Left ventricle myocardium inferior (tissue), 1 donor: ENCODE measurements around the gene KCNB1. TPM values are rescaled to one million over a fixed set of nuclear protein-coding genes. Genes with fewer than 3 reads are reported as not detected.

Experiments used
- DNase-seq: peaks from one replicate; pipeline ENCODE4 v3.0.0-alpha.2; 2020
- H3K27ac ChIP-seq: fragments of 200-600 bp; replicated peaks from 2 replicates; pipeline ENCODE4 v1.8.0; 2021
- H3K27me3 ChIP-seq: fragments of 200-600 bp; 2 replicates; pipeline ENCODE4 v1.8.0; 2021; ENCODE audit warnings: low read depth
- H3K36me3 ChIP-seq: fragments of 200-600 bp; 2 replicates; pipeline ENCODE4 v1.8.0; 2021
- H3K4me1 ChIP-seq: fragments of 200-600 bp; 2 replicates; pipeline ENCODE4 v1.8.0; 2021
- H3K4me3 ChIP-seq: fragments of 200-600 bp; 2 replicates; pipeline ENCODE4 v1.8.0; 2021; ENCODE audit warnings: mild to moderate bottlenecking, moderate library complexity
- H3K9me3 ChIP-seq: fragments of 200-600 bp; replicated peaks from 2 replicates; pipeline ENCODE4 v1.8.0; 2021
- intact Hi-C: fragments of 100-400 bp; cut with micrococcal nuclease; formaldehyde crosslinking; loops from one replicate; pipeline ENCODE4 v1.11.0; 2022
- total RNA-seq: library from RNA; stranded (reverse); fragmentation: NEBNext Ultra II Directional; extraction: Animal tissue kit (Norgen Biotek cat#: 25700); gene quantifications from one replicate; pipeline ENCODE4 v1.2.1, GENCODE V29; 2021
- TF ChIP-seq, protein P1 (sequence below): fragments of 200-600 bp; IDR thresholded peaks from 2 replicates; pipeline ENCODE4 v1.8.0; 2021; ENCODE audit warnings: antibody characterized with exemption, mild to moderate bottlenecking, borderline replicate concordance
- donor health status: DM: no; HTN: yes; CAD: no; lungs with severe emphysema.

KCNB1 gene
- total RNA-seq, 1 donor from 2014 or later: 0.77 TPM

DNA sequence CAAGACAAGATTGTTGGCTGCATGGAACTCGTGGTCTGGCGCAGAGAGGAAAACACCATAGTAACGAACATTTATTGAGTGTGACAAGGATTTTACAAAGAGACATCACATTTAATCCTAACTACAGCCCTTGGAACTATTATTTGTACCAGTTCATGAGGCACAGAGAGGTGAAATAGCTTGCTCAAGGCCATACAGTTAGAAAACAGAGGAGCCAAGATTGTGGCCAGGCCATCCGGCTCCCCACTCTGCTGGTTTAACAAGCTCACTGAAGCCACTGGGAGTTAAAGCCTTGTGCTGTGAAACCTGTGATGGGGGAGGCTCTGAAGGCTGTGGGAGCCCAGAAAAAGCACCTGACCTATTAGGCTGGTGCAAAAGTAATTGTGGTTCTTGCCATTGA, 129.7 kb downstream of the KCNB1 start:
- peaks cover 10% of the 10 kb centered on the region for H3K27me3 ChIP-seq
- no peak for DNase-seq
- H3K9me3 ChIP-seq: no peaks in the 10 kb centered on the region
- intact Hi-C loops: no loop called here
- TF ChIP-seq, protein P1, sequence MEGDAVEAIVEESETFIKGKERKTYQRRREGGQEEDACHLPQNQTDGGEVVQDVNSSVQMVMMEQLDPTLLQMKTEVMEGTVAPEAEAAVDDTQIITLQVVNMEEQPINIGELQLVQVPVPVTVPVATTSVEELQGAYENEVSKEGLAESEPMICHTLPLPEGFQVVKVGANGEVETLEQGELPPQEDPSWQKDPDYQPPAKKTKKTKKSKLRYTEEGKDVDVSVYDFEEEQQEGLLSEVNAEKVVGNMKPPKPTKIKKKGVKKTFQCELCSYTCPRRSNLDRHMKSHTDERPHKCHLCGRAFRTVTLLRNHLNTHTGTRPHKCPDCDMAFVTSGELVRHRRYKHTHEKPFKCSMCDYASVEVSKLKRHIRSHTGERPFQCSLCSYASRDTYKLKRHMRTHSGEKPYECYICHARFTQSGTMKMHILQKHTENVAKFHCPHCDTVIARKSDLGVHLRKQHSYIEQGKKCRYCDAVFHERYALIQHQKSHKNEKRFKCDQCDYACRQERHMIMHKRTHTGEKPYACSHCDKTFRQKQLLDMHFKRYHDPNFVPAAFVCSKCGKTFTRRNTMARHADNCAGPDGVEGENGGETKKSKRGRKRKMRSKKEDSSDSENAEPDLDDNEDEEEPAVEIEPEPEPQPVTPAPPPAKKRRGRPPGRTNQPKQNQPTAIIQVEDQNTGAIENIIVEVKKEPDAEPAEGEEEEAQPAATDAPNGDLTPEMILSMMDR: no peak
- no peak overlapping the region for H3K4me3 ChIP-seq
- no peaks in the 10 kb centered on the region for H3K4me1 ChIP-seq
- no peaks in the 10 kb centered on the region for H3K36me3 ChIP-seq
- H3K27ac ChIP-seq: no peak overlapping the region

DNA sequence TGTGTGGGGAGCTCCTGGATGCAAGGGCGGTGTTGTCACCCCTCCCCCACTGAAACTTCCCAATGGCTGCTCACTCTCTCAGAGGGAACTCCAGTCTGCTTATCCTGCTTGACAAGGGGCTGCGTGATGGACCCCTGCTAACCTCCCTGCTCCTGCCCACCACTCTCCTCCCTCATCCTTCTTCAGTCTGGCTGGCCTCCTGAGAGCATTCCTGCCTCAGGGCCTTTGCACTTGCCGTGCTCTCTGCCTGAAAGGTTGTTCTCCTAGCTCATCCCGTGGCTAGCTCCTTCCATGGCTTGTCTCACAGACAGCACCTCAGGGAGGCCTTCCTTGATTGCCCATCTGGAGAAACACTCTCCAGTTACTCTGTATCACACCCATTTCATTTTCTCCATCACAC, 130.7 kb downstream of the KCNB1 start:
- no peak for DNase-seq
- Histone ChIP-seq H3K4me1 (no peaks in the 10 kb centered on the region), H3K4me3 (no peak overlapping the region), H3K27me3 (peaks cover 10% of the 10 kb centered on the region), H3K36me3 (no peaks in the 10 kb centered on the region), H3K27ac (no peak overlapping the region), H3K9me3 (no peaks in the 10 kb centered on the region)
- intact Hi-C loops: no loop called here
- TF ChIP-seq, protein P1: no peak

GRCh38 chr20:49349694-49350252, 132.7 kb downstream of the KCNB1 start:
- Histone ChIP-seq H3K36me3 (no peaks in the 10 kb centered on the region), H3K4me1 (peaks cover 10% of the 10 kb centered on the region), H3K27ac (no peak overlapping the region), H3K9me3 (no peaks in the 10 kb centered on the region), H3K4me3 (no peak overlapping the region), H3K27me3 (peaks cover 10% of the 10 kb centered on the region)
- intact Hi-C loops: no loop called here
- TF ChIP-seq, protein P1: no peak
- DNase-seq: no peak

DNA sequence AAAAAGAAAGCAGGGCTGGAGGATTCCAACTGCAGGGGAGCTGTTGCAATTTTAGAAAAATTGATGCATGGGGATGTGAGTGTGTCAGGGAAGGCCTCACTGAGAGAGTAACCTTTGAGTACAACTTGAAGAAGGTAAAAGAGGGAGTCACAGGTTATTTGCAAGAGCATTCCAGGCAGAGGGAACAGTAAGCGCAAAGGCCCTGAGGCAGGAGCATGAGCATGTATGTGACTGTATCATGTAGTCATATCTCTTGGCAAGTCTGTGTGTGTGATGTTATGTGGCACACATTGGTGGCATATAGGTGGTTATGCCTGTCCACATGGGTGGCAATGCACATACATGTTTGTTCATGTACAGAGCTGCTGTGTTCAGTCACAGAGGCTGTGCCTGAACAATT, 133.4 kb downstream of the KCNB1 start:
- Histone ChIP-seq H3K9me3 (no peaks in the 10 kb centered on the region), H3K27me3 (peaks cover 10% of the 10 kb centered on the region), H3K4me3 (no peak overlapping the region), H3K36me3 (no peaks in the 10 kb centered on the region), H3K27ac (no peak overlapping the region), H3K4me1 (peaks cover 14% of the 10 kb centered on the region)
- TF ChIP-seq, protein P1: no peak
- no peak for DNase-seq
- intact Hi-C loops: no loop called here

- Histone ChIP-seq H3K27ac (no peak overlapping the region), H3K27me3 (peaks cover 10% of the 10 kb centered on the region), H3K4me3 (no peak overlapping the region), H3K4me1 (peaks cover 14% of the 10 kb centered on the region), H3K36me3 (no peaks in the 10 kb centered on the region), H3K9me3 (no peaks in the 10 kb centered on the region)
- TF ChIP-seq, protein P1: no peak
- intact Hi-C loops: no loop called here
- no peak for DNase-seq
Observed at GRCh38 chr20:49348563-49348962, 133.9 kb downstream of the KCNB1 start.

DNA sequence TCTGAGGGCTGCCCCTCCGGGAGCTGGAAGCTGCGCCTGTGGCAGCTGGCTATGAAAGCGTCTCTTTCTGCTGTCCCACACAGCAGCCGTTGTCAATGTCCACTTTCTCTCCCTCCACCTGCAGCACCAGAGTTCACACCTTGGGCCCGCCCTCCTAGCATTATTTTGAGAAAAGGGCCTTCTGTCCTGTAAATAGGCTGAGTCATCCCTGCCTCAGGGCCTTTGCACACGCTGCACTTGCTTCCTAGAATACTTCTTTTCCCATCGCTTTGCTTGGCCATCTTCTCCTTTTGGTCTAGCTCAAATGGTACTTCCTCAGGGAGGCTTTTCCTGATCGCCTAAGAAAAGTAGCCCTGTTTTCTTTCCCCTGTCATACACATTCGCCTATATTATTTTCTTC, 135.3 kb downstream of the KCNB1 start:
- TF ChIP-seq, protein P1: no peak
- H3K27me3 ChIP-seq: peaks cover 10% of the 10 kb centered on the region
- intact Hi-C loops: no loop called here
- H3K9me3 ChIP-seq: no peaks in the 10 kb centered on the region
- no peak for DNase-seq
- H3K4me1 ChIP-seq: peaks cover 14% of the 10 kb centered on the region
- no peak overlapping the region for H3K27ac ChIP-seq
- no peaks in the 10 kb centered on the region for H3K36me3 ChIP-seq
- no peak overlapping the region for H3K4me3 ChIP-seq
